CD14-positive monocyte (primary cell): ENCODE data around the gene TOLLIP. TPM values are rescaled to one million over a fixed set of nuclear protein-coding genes. Genes with fewer than 3 reads are reported as not detected.

Experiments used
- DNase-seq, 3 donors: peaks; one replicate each; pipeline ENCODE4 v3.0.0-alpha.2; 2011 to 2022
- H2AFZ ChIP-seq: 2 replicates; pipeline ENCODE4 v1.6.0; 2012; ENCODE audit warnings: mild to moderate bottlenecking, low read depth, low read length, inconsistent platforms; ENCODE audit not compliant: insufficient read depth, poor library complexity, severe bottlenecking
- H3K27ac ChIP-seq, 2 donors: 1 replicate in 1 of 2; 2 replicates in 1 of 2; pipeline ENCODE4 v1.5.1; 2012 to 2013; ENCODE audit warnings: low read length in 2 of 2, control low read depth in 1 of 2, inconsistent platforms in 1 of 2, low read depth in 1 of 2, mild to moderate bottlenecking in 1 of 2
- H3K27me3 ChIP-seq, 2 donors: one replicate each; pipeline versions ENCODE4 v1.6.0 to v1.6.1; 2011 to 2013; ENCODE audit warnings: low read length in 2 of 2; ENCODE audit not compliant: control insufficient read depth in 2 of 2, insufficient read depth in 2 of 2
- H3K36me3 ChIP-seq, 2 donors: replicated peaks in 1 of 2; 1 replicate in 1 of 2; 2 replicates in 1 of 2; pipeline versions ENCODE4 v1.5.1 to v1.6.1; 2012 to 2013; ENCODE audit warnings: low read length in 2 of 2, control low read depth in 1 of 2, inconsistent platforms in 1 of 2, mild to moderate bottlenecking in 1 of 2; ENCODE audit not compliant: insufficient read depth in 2 of 2, control insufficient read depth in 1 of 2
- H3K4me1 ChIP-seq, 2 donors: 1 replicate in 1 of 2; 2 replicates in 1 of 2; pipeline versions ENCODE4 v1.5.1 to v1.6.1; 2012 to 2013; ENCODE audit warnings: low read length in 2 of 2, control low read depth in 1 of 2, inconsistent platforms in 1 of 2, mild to moderate bottlenecking in 1 of 2, moderate library complexity in 1 of 2; ENCODE audit not compliant: insufficient read depth in 2 of 2, control insufficient read depth in 1 of 2
- H3K4me2 ChIP-seq: replicated peaks from 2 replicates; pipeline ENCODE3; 2012; ENCODE audit warnings: low read length, moderate library complexity, mild to moderate bottlenecking; ENCODE audit not compliant: poor library complexity, severe bottlenecking; ENCODE audit errors: extremely low read depth
- H3K4me3 ChIP-seq, 3 experiments: fragments of 200-600 bp in 1 of 3; sonication (generic) in 1 of 3; replicated peaks in 1 of 3; 1 replicate in 2 of 3; 2 replicates in 1 of 3; pipeline ENCODE4 v1.5.1; 2011 to 2013; ENCODE audit warnings: low read length in 3 of 3, mild to moderate bottlenecking in 3 of 3, control low read depth in 2 of 3, low read depth in 2 of 3, inconsistent platforms in 1 of 3, moderate library complexity in 1 of 3
- H3K79me2 ChIP-seq: 2 replicates; pipeline ENCODE4 v1.6.0; 2012; ENCODE audit warnings: mild to moderate bottlenecking, control low read depth, inconsistent platforms, low read length, moderate library complexity; ENCODE audit not compliant: insufficient read depth
- H3K9ac ChIP-seq: 2 replicates; pipeline ENCODE4 v1.6.0; 2017; ENCODE audit warnings: low read length, mild to moderate bottlenecking; ENCODE audit not compliant: insufficient read depth, poor library complexity, severe bottlenecking
- H3K9me3 ChIP-seq, 2 donors: replicated peaks in 1 of 2; 1 replicate in 1 of 2; 2 replicates in 1 of 2; pipeline versions ENCODE4 v1.5.1 to v1.6.1; 2012 to 2013; ENCODE audit warnings: low read length in 2 of 2, control low read depth in 1 of 2; ENCODE audit not compliant: control insufficient read depth in 1 of 2, insufficient read depth in 1 of 2
- H4K20me1 ChIP-seq: 2 replicates; pipeline ENCODE4 v1.6.0; 2012; ENCODE audit warnings: mild to moderate bottlenecking, low read length, control low read depth, moderate library complexity; ENCODE audit not compliant: insufficient read depth
- H3K27ac Mint-ChIP-seq, 7 donors: one replicate each; pipeline ENCODE4 v1.8.0; 2020; ENCODE audit warnings: mild to moderate bottlenecking in 7 of 7, mixed read lengths in 7 of 7, moderate library complexity in 6 of 7, inconsistent platforms in 2 of 7
- H3K27me3 Mint-ChIP-seq, 3 donors: one replicate each; pipeline ENCODE4 v1.8.0; 2021 to 2022; ENCODE audit warnings: low read depth in 3 of 3, mild to moderate bottlenecking in 3 of 3, mixed read lengths in 3 of 3, moderate library complexity in 3 of 3, inconsistent platforms in 1 of 3
- H3K36me3 Mint-ChIP-seq, 2 donors: one replicate each; pipeline ENCODE4 v1.8.0; 2020; ENCODE audit warnings: mixed read lengths in 2 of 2, inconsistent platforms in 1 of 2, mild to moderate bottlenecking in 1 of 2
- H3K4me1 Mint-ChIP-seq: one replicate; pipeline ENCODE4 v1.8.0; 2020; ENCODE audit warnings: mild to moderate bottlenecking, mixed read lengths
- H3K4me3 Mint-ChIP-seq, 2 donors: one replicate each; pipeline ENCODE4 v1.8.0; 2020; ENCODE audit warnings: mild to moderate bottlenecking in 2 of 2, mixed read lengths in 2 of 2, moderate library complexity in 1 of 2
- H3K9me3 Mint-ChIP-seq, 7 donors: one replicate each; pipeline ENCODE4 v1.8.0; 2020 to 2022; ENCODE audit warnings: mixed read lengths in 7 of 7, mild to moderate bottlenecking in 6 of 7, moderate library complexity in 6 of 7, inconsistent platforms in 2 of 7
- CTCF ChIP-seq: fragments of 200-600 bp; IDR thresholded peaks from one replicate; pipeline ENCODE4 v1.8.0; 2022; ENCODE audit warnings: antibody characterized with exemption, mild to moderate bottlenecking
- WGBS: methylation state at CpG from one replicate; pipeline ENCODE4 v1.1.5; 2013; ENCODE audit warnings: missing lambda C conversion rate; ENCODE audit not compliant: insufficient coverage; 5-methylcytosine and 5-hydroxymethylcytosine counted together
- intact Hi-C, 2 donors: fragments of 100-400 bp; cut with micrococcal nuclease; formaldehyde crosslinking; loops; one replicate each; pipeline versions ENCODE4 v1.15.0 to v1.15.1; 2023
- polyA plus RNA-seq, 3 donors: library from polyadenylated mRNA; depleted of rRNA in 1 of 3; unstranded in 2 of 3; stranded (reverse) in 1 of 3; fragments of 300-500 nt in 2 of 3; fragments of >200 nt in 1 of 3; fragmentation: Illumina TruSeq in 2 of 3; gene quantifications; 1 replicate in 2 of 3; 2 replicates in 1 of 3; pipeline ENCODE4 v1.2.3, GENCODE V29; 2012 to 2021

The TOLLIP gene
- polyA plus RNA-seq, 3 donors = 67.9 to 72.1 (median 71.7) TPM

GRCh38 chr11:1279674-1280055 is 29.8 kb downstream of the TOLLIP start:
- intact Hi-C loops = no loop called here
- no peak overlapping the region for H3K27ac Mint-ChIP-seq
- WGBS = 96% methylated on average over 14 of the region's 14 CpGs

GRCh38 chr11:1278766-1279673 is 30.4 kb downstream of the TOLLIP start:
- Histone ChIP-seq H3K9ac (no peak overlapping the region), H3K4me3 (no peak overlapping the region), H3K4me2 (no peak overlapping the region), H3K9me3 (no peaks in the 10 kb centered on the region), H3K36me3 (peaks cover 87 to 92% of the 10 kb centered on the region in 2 donors), H3K79me2 (peaks cover 16% of the 10 kb centered on the region), H4K20me1 (peaks cover 95% of the 10 kb centered on the region), H3K4me1 (no peaks in the 10 kb centered on the region), H2AFZ (no peak overlapping the region), H3K27ac (no peak overlapping the region), H3K27me3 (no peaks in the 10 kb centered on the region)
- Mint-ChIP-seq H3K36me3 (peaks cover 69 to 90% of the 10 kb centered on the region in 2 donors), H3K4me1 (no peaks in the 10 kb centered on the region), H3K4me3 (no peak overlapping the region), H3K27me3 (peaks cover 0 to 3% (median 0%) of the 10 kb centered on the region in 3 donors), H3K27ac (peak overlapping the region in 1 of 7 donors; percentile 70), H3K9me3 (peaks cover 0 to 3% (median 0%) of the 10 kb centered on the region in 7 donors)
- no peak for DNase-seq
- TF ChIP-seq CTCF = no peak
- intact Hi-C loops = no loop called here
- WGBS = 95% methylated on average over 28 of the region's 40 CpGs

More at GRCh38 chr11:1279674-1280055, 29.8 kb downstream of the TOLLIP start:
- Histone ChIP-seq H2AFZ (no peak overlapping the region), H3K9ac (no peak overlapping the region), H3K79me2 (peaks cover 16% of the 10 kb centered on the region), H4K20me1 (peaks cover 95% of the 10 kb centered on the region), H3K27ac (no peak overlapping the region), H3K4me3 (no peak overlapping the region), H3K4me2 (no peak overlapping the region), H3K9me3 (no peaks in the 10 kb centered on the region), H3K36me3 (peaks cover 86 to 94% of the 10 kb centered on the region in 2 donors), H3K4me1 (no peaks in the 10 kb centered on the region), H3K27me3 (no peaks in the 10 kb centered on the region)
- peaks cover 72 to 91% of the 10 kb centered on the region in 2 donors for H3K36me3 Mint-ChIP-seq
- no peak for DNase-seq
- H3K9me3 Mint-ChIP-seq = peaks cover 0 to 3% (median 0%) of the 10 kb centered on the region in 7 donors
- H3K4me3 Mint-ChIP-seq = no peak overlapping the region
- no peak for TF ChIP-seq CTCF
- H3K4me1 Mint-ChIP-seq = no peaks in the 10 kb centered on the region
- peaks cover 0 to 3% (median 0%) of the 10 kb centered on the region in 3 donors for H3K27me3 Mint-ChIP-seq
